22Rv1 (cell line): ENCODE data around the gene HMSD.

Experiments used
- CTCF ChIP-seq: fragments of 450-650 bp; IDR thresholded peaks from 2 replicates; pipeline ENCODE4 v1.5.1; 2017; ENCODE audit warnings: mild to moderate bottlenecking
- ZFX ChIP-seq: fragments of 450-650 bp; IDR thresholded peaks from 2 replicates; pipeline ENCODE4 v1.6.1; 2017; ENCODE audit warnings: antibody characterized with exemption, borderline replicate concordance

GRCh38 chr18:63964908-63965307, 15.8 kb downstream of the HMSD start:
- TF ChIP-seq CTCF (no peak), ZFX (no peak)
